Pancreas (tissue), 10 donors: Measurements from ENCODE around the gene SETD2. TPM values are rescaled to one million over a fixed set of nuclear protein-coding genes. Genes with fewer than 3 reads are reported as not detected.

Source experiments
- ATAC-seq, 4 donors: fragments of 200-7000 bp; cut with Tn5 transposase; one replicate each; pipeline versions ENCODE4 v1.8.0 to v1.9.1; 2020; ENCODE audit warnings: mild to moderate bottlenecking in 4 of 4, moderate library complexity in 4 of 4
- DNase-seq, 6 donors: peaks; one replicate each; pipeline ENCODE4 v3.0.0-alpha.2; 2020
- FAIRE-seq: peaks from 2 replicates; lab custom pipeline; 2012; peaks lifted over from hg19 to GRCh38; lab: Jason Lieb, UNC
- H3K27ac ChIP-seq, 4 donors: fragments of 200-600 bp; sonication (generic); 1 replicate in 3 of 4; 2 replicates in 1 of 4; pipeline versions ENCODE4 v1.5.0 to v1.8.0; 2020
- H3K27me3 ChIP-seq, 4 donors: fragments of 200-600 bp; one replicate each; pipeline ENCODE4 v1.8.0; 2021
- H3K36me3 ChIP-seq, 3 donors: fragments of 200-600 bp; sonication (generic) in 1 of 3; one replicate each; pipeline versions ENCODE4 v1.5.0 to v1.8.0; 2020 to 2021
- H3K4me1 ChIP-seq, 3 donors: fragments of 200-600 bp; one replicate each; pipeline ENCODE4 v1.8.0; 2021
- H3K4me3 ChIP-seq, 4 donors: fragments of 200-600 bp; sonication (generic) in 2 of 4; one replicate each; pipeline versions ENCODE4 v1.5.0 to v1.8.0; 2020 to 2021
- H3K9me3 ChIP-seq, 4 donors: fragments of 200-600 bp; one replicate each; pipeline ENCODE4 v1.8.0; 2021
- WGBS, 2 donors: extraction: QIAGEN DNeasy Blood & Tissue Kit; methylation state at CpG; one replicate each; pipeline ENCODE4 v1.1.7; 2013; 5-methylcytosine and 5-hydroxymethylcytosine counted together
- intact Hi-C, 3 donors: fragments of 100-400 bp; cut with DNase I; formaldehyde crosslinking; loops; one replicate each; pipeline versions ENCODE4 v1.11.1 to v1.14.2; 2022
- polyA plus RNA-seq, 2 donors: library from polyadenylated mRNA; stranded (reverse); fragments of 200-250 nt; gene quantifications; one replicate each; pipeline ENCODE4 v1.2.3, GENCODE V29; 2013
- total RNA-seq, 6 donors: library from RNA; stranded (reverse); fragmentation: NEBNext Ultra II Directional in 4 of 6; extraction: Animal tissue kit (Norgen Biotek cat#: 25700) in 4 of 6; gene quantifications; one replicate each; pipeline versions ENCODE4 v1.2.1 to v1.2.4, GENCODE V29; 2021 to 2023
- TF ChIP-seq, protein P1 (sequence below), 4 donors: fragments of 200-600 bp; sonication (generic) in 3 of 4; IDR thresholded peaks; one replicate each; pipeline versions ENCODE4 v1.5.0 to v1.8.0; 2021; ENCODE audit warnings: antibody characterized with exemption in 4 of 4
- donor health status: healthy with polysubstance abuse.
- donor health status: DM: no; HTN: no; CAD: no; lungs with moderate emphysema.
- donor health status: DM: no; HTN: no; CAD: no.
- donor health status: control.
- donor health status: control.
- donor health status: Bipolar disorder and iron deficiency.
- donor health status: DM: yes; HTN: yes; CAD: no.
- donor health status: DM: no; HTN: no; CAD: no.
- donor health status: DM: no; HTN: no; CAD: no.
- donor health status: DM: yes; HTN: yes; CAD: no.

The SETD2 gene
- total and polyA plus RNA-seq, 8 donors = 9.6 to 35.3 (median 21.6) TPM

- no peak for DNase-seq
- Histone ChIP-seq H3K4me1 (no peaks in the 10 kb centered on the region), H3K36me3 (peaks cover 0 to 35% (median 5%) of the 10 kb centered on the region in 3 donors), H3K27ac (no peak overlapping the region), H3K4me3 (no peak overlapping the region), H3K9me3 (no peaks in the 10 kb centered on the region), H3K27me3 (no peaks in the 10 kb centered on the region)
- no peak for FAIRE-seq
- intact Hi-C loops = no loop called here
- WGBS, 2 donors = 87% methylated on average over 2 of the region's 2 CpGs
- no peak for ATAC-seq
- TF ChIP-seq, protein P1, sequence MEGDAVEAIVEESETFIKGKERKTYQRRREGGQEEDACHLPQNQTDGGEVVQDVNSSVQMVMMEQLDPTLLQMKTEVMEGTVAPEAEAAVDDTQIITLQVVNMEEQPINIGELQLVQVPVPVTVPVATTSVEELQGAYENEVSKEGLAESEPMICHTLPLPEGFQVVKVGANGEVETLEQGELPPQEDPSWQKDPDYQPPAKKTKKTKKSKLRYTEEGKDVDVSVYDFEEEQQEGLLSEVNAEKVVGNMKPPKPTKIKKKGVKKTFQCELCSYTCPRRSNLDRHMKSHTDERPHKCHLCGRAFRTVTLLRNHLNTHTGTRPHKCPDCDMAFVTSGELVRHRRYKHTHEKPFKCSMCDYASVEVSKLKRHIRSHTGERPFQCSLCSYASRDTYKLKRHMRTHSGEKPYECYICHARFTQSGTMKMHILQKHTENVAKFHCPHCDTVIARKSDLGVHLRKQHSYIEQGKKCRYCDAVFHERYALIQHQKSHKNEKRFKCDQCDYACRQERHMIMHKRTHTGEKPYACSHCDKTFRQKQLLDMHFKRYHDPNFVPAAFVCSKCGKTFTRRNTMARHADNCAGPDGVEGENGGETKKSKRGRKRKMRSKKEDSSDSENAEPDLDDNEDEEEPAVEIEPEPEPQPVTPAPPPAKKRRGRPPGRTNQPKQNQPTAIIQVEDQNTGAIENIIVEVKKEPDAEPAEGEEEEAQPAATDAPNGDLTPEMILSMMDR (IDR thresholded peaks at IDR 0.05) = no peak
These were observed 50.9 kb downstream of the SETD2 start for GRCh38 chr3:47112997-47113396.

DNA sequence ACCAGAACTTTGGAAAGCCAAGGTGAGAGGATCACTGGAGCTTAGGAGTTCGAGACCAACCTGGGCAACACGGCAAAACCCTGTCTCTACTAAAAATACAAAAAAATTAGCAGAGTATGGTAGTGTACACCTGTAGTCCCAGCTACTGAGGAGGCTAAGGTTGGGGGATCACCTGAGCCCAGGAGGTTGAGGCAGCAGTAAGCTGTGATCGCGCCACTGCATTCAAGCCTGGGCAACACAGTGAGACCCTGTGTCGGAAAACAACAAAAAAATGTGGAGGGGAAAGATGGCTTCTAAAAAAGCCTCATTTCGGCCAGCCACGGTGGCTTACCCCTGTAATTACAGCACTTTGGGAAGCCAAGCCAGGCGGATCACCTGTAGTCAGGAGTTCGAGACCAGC lies 54.5 kb downstream of the SETD2 start:
- TF ChIP-seq, protein P1 (IDR thresholded peaks at IDR 0.05) = no peak
- DNase-seq (no peak), ATAC-seq (no peak), FAIRE-seq (no peak)
- no peak overlapping the region for H3K27ac ChIP-seq
- H3K4me3 ChIP-seq = no peak overlapping the region
- 95 to 98% methylated on average over 9 of the region's 9 CpGs for WGBS, 2 donors
- no peaks in the 10 kb centered on the region for H3K4me1 ChIP-seq
- intact Hi-C loops = no loop called here
- no peaks in the 10 kb centered on the region for H3K9me3 ChIP-seq
- no peaks in the 10 kb centered on the region for H3K27me3 ChIP-seq
- H3K36me3 ChIP-seq = peaks cover 0 to 29% (median 5%) of the 10 kb centered on the region in 3 donors

DNA sequence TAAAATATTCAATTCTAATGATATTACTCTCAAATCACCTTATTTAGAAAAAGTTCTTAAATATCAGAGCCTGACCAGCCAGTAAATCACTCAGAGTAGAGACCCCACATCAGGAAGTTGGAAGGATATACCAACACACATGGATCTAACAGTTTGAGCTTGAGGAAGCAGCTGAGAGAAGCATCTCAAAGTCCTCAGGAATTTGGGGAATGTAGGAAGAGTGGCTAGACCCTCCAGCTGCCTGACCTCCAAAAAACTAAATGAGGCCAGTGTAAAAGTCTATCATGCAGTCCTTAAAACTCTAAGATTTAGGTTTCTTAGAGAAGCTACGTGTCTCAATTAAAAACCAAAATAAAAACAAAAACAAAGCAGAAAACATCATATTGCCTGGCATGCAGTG lies 55.4 kb downstream of the SETD2 start:
- TF ChIP-seq, protein P1 (IDR thresholded peaks at IDR 0.05) = no peak
- Histone ChIP-seq H3K4me1 (no peaks in the 10 kb centered on the region), H3K27ac (no peak overlapping the region), H3K4me3 (no peak overlapping the region), H3K9me3 (no peaks in the 10 kb centered on the region), H3K36me3 (peaks cover 0 to 21% (median 3%) of the 10 kb centered on the region in 3 donors), H3K27me3 (no peaks in the 10 kb centered on the region)
- ATAC-seq = no peak
- WGBS, 2 donors = 91 to 92% methylated on average over 1 of the region's 1 CpG
- no peak for FAIRE-seq
- intact Hi-C loops = no loop called here
- DNase-seq = no peak

DNA sequence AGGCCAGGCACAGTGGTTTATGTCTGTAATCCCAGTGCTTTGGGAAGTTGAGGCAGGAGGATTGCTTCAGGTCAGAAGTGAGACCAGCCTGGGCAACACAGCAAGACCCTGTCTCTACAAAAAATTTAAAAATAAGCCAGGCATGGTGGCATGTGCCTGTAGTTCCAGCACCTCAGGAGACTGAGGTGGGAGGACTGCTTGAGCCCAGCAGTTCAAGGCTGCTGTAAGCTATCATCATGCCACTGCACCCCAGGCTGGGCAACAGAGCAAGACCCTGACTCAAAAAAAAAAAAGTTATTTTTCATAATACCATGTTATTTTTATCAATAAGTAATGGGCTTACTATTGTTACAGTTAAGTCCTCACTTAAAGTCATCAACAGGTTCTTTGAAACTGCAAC lies 59.7 kb downstream of the SETD2 start:
- no peak for ATAC-seq
- no peaks in the 10 kb centered on the region for H3K27me3 ChIP-seq
- no peak for FAIRE-seq
- H3K4me1 ChIP-seq = no peaks in the 10 kb centered on the region
- H3K4me3 ChIP-seq = no peak overlapping the region
- TF ChIP-seq, protein P1 (IDR thresholded peaks at IDR 0.05) = no peak
- H3K36me3 ChIP-seq = peaks cover 0 to 14% (median 0%) of the 10 kb centered on the region in 3 donors
- H3K27ac ChIP-seq = no peak overlapping the region
- no peaks in the 10 kb centered on the region for H3K9me3 ChIP-seq
- intact Hi-C loops = no loop called here
- DNase-seq = no peak

GRCh38 chr3:47103619-47104018 lies 60.3 kb downstream of the SETD2 start:
- FAIRE-seq (no peak), ATAC-seq (no peak), DNase-seq (no peak)
- TF ChIP-seq, protein P1 (IDR thresholded peaks at IDR 0.05) = no peak
- Histone ChIP-seq H3K27me3 (no peaks in the 10 kb centered on the region), H3K4me1 (no peaks in the 10 kb centered on the region), H3K4me3 (no peak overlapping the region), H3K9me3 (no peaks in the 10 kb centered on the region), H3K36me3 (peaks cover 0 to 14% (median 0%) of the 10 kb centered on the region in 3 donors), H3K27ac (no peak overlapping the region)
- 60 to 61% methylated on average over 2 of the region's 2 CpGs for WGBS, 2 donors
- intact Hi-C loops = no loop called here
